Stimulated activated CD4-positive, alpha-beta T cell treated with anti-CD3 and anti-CD28 coated beads, Interleukin-12 subunit alpha, Interleukin-12 subunit beta, amount 100 ng/mL, for 48 hours (primary cell): Measurements from ENCODE around the gene CCDC63.

Source experiments
- DNase-seq, 3 donors: peaks; one replicate each; pipeline ENCODE4 v3.0.0-alpha.2; 2020; ENCODE audit warnings: low read depth in 2 of 3, low spot score in 1 of 3

CCDC63 gene

DNA sequence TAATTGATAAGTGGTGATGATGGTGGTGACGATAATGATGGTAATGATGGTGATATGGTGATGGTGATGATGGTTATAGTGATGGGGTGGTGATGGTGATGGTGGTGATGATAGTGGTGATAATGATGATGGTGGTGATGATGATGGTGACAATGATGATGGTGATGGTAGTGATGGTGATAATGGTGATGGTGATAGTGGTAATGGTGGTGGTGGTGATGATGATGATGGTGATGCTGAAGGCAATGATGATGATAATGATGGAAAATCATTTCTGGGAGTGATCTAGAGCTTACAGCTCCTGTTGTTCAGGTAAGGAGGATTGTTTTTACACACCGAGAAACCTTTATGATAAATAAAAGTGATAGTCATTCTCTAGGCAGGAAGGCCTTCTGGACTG lies 33.9 kb downstream of the CCDC63 start:
- DNase-seq, result no peak

- DNase-seq, result no peak
These were observed 36.5 kb downstream of the CCDC63 start for GRCh38 chr12:110883251-110883650.

DNA sequence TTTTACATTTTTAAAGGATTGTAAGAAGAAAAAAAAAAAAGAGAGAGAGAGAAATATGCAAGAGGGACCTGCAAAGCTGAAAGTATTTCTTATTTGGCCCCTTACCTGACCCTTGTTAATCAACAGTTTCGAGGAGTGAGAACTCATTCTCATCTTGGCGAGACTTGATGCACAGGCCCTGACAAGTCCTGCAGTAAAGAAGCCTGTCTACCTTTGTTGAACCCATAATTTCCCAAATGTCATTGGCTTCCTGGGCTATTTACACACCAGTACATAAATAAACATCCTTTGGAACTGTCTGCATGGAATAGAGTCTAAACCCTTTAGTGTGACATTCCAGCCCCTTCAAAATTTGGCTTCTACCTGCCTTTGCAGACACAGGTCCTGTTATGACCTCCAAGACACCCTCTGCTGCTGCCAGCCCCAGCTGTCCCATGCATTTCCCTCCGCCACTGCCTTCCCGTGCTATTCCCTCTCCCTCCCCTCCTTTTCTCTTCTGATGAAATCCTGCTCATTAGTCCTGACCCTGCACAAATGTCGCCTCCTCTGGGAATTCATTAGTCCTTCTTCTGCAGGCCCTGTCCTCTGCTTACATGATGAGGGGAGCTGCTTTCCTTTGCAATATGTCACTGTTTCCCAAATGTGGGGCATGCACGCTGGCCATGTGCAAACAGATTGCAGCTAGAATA lies 38.5 kb downstream of the CCDC63 start:
- DNase-seq, result no peak

DNA sequence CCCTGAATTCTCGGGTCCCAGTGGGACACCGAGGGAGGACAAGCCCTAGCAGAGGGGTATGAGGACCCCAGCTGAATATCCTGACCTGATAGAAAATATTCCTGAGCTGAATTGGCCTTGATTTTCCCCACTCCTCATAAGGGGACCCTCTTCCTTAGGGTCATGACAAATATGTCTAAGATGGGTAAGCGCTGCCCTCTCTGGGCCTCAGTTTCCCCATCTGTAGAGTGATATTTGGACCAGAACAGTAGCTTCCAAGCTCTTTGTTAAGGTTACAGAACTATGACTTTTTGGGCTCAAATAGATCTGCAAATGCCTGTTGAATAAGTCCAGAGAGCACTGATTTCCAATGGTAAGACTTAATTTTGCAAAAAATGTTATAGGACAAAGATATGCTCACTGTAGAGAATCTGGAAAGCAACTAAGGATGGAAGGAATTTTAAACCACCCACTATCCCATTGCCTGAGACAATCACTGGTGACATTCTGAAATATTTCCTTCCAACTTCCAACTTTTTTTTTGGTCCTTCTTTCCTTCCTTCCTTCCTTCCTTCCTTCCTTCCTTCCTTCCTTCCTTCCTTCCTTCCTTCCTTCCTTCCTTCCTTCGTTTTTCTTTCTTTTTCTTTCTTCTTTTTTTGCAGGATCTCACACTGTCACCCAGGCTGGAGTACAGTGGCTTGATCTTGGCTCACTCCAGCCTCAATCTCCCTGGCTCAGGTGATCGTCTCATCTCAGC lies 41.6 kb downstream of the CCDC63 start:
- DNase-seq, result no peak

DNA sequence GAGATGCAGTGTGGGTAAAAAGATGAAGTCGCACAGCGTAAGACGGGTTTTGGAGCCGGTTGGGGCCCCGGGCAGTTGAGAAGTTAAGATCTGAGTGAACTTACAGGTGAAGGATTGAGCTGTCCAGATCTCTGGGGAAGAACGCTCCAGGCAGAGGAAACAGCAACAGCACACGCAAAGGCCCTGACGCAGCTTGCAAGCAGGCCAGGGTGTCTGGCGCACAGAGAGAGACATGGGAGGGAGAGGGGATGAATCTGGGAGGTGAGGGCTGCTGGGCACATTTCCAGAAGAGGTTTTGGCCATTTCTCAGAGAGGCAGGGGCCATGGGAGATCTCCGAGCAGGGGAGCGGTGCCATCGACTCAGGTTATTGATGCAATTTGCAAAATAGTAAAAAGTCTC lies 42.6 kb downstream of the CCDC63 start:
- DNase-seq, result no peak

DNA sequence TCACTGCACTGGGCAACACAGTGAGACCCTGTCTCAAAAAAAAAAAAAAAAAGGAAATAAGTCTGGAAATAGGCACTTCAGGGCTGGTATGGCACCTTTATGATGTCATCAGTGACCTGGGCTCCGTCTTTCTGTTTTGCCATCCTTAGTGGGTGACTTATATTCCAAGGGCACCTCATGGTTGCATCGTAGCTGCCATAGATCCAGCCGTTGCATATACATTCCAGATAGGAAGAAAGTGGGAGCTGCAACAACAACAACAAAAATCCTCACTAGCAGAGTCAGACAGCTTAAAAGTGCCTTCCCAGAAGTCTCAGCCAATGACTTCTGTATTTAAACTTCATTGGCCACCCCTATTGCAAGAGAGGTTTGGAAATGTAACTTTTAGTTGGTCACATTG lies 47.2 kb downstream of the CCDC63 start:
- DNase-seq, result no peak

GRCh38 chr12:110896559-110896958 lies 49.8 kb downstream of the CCDC63 start:
- DNase-seq, result no peak

GRCh38 chr12:110901401-110901800 lies 54.6 kb downstream of the CCDC63 start:
- DNase-seq, result no peak

- no peak for DNase-seq
These were observed 56.7 kb downstream of the CCDC63 start for GRCh38 chr12:110903511-110903910.

GRCh38 chr12:110906083-110906482 lies 59.3 kb downstream of the CCDC63 start:
- no peak for DNase-seq

DNA sequence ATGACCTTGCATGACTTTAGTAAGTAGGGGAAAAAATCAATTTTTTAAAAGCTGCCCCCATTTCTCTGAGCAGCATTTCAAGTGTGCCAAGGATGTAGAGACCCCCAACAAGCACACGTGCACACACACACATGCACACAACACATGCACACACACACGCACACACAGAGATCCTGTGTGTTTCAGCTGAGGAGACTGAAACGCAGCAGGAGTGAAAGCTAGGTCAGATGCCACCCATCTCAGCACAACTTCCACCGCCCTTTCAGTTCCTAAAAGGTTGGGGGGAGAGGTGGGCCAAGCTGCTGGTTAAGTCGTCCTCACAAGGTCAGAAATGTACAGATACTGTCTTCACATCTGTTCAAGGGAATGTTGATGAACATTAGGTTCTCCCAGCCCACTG lies 59.7 kb downstream of the CCDC63 start:
- DNase-seq, result no peak

GRCh38 chr12:110906985-110907384 lies 60.2 kb downstream of the CCDC63 start:
- DNase-seq, result no peak

GRCh38 chr12:110907583-110907982 lies 60.8 kb downstream of the CCDC63 start:
- DNase-seq, result no peak

GRCh38 chr12:110908377-110909152 lies 61.8 kb downstream of the CCDC63 start:
- no peak for DNase-seq

- DNase-seq, result no peak
These were observed 65.5 kb downstream of the CCDC63 start for GRCh38 chr12:110912263-110912662.

- DNase-seq, result no peak
These were observed 66.6 kb downstream of the CCDC63 start for GRCh38 chr12:110913119-110914056.

DNA sequence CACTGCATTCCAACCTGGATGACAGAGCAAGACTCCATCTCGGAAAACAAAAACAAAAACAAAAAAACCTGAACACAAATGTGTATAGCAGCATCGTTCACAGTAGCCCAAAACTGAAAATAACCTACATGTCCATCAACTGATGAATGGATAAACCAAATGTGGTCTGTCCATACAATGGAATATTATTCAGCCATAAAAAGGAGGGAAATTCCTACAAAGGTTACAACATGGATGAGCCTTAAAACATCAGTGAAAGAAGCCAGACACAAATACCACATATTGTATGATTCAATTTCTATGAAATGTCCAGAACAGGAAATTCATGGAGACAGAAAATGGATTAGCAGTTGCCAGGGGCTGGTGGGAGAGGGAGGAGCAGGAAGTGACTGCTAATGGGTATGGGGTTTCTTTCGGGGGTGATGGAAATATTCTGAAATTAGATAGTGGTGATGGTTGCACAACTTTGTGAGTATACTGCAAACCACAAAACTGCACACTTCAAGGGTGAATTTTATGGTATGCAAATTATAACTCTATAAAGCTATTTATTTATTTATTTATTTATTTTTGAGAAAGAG lies 69.6 kb downstream of the CCDC63 start:
- DNase-seq, result no peak

DNA sequence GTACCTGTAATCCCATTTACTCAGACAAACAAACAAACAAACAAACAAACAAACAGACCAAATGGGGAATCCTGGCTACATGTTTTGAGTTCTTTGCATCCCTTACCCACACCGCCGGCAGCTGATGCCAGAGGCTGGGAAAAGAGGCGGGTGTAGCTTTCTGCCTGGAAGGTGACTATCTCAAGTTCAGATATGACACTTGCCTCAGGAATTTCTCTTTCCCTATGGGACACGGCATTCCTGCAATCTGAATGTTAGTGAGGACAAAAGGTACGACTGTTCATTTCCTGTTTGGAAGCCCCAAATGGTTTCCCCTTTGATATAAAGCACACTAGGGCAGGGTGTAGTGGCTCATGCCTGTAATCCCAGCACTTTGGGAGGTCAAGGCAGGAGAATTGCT lies 70.7 kb downstream of the CCDC63 start:
- DNase-seq, result no peak

DNA sequence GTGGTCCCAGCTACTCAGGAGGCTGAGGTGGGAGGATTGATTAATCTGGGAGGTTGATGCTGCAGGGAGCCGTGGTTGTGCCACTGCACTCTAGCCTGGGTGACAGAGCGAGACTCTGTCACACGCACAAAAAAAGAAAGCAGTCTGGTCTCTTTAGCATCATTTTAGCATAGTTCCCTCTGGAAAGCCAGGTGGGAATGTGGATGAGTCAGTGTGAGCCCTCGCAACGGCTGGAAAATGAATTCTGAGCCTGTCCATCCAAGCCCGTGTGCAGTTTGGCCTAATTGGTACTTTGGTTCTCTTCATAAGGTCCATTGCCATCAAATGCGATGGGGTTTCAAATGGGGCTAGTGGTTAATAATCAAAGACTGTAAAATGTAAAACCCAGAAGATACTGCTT lies 71.2 kb downstream of the CCDC63 start:
- DNase-seq, result no peak

DNA sequence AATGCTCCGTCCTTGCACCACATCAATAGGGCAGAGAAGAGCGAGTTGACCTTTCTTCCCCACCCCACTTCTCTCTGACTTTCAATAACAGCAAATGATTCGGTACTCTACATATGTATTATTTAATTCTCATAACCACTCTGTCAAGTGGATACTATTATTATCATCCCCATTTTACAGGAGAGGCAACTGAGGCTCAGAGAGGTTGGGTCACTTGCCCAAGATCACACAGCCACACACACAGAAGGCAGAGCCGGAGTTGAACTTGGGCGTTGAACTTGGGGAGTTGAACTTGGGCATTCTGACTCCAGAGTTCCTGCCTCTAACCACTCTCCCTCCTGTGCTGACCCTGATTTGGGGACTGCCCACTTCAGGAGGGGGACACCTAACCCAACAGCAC lies 72.9 kb downstream of the CCDC63 start:
- no peak for DNase-seq
